GM10248 (cell line): ENCODE measurements around the gene GBP3.
A peak's percentile ranks its signal among the peaks of the same experiment; 100 is the strongest.
"Not testable (repeated sequence)": the region's sequence is repeated elsewhere in the genome, so short reads cannot be mapped to it uniquely, and the experiment has no call there.

Source experiments
- CTCF ChIA-PET: fragments of 300-600 bp; sonication (Branson Sonifier 250); formaldehyde crosslinking; extraction: SDS; loops from one replicate; lab custom pipeline; 2021; ENCODE audit warnings: antibody characterized with exemption; lab: Yijun Ruan, JAX
- POLR2A ChIA-PET: fragments of 350-650 bp; sonication (Branson Sonifier 250); formaldehyde crosslinking; extraction: SDS; loops from one replicate; lab custom pipeline; 2020; ENCODE audit warnings: antibody characterized with exemption; lab: Yijun Ruan, JAX
- DNase-seq: peaks from one replicate; pipeline ENCODE4 v3.0.0; 2012; ENCODE audit errors: extremely low spot score
- CTCF ChIP-seq: IDR thresholded peaks from 2 replicates; pipeline ENCODE4 v1.5.1; 2012; ENCODE audit warnings: mild to moderate bottlenecking, low read depth; ENCODE audit errors: extremely low read depth, missing control alignments, control extremely low read depth

The GBP3 gene

GRCh38 chr1:88990426-88990825 lies 32.2 kb downstream of the GBP3 start:
- TF ChIP-seq CTCF = no peak
- CTCF ChIA-PET = interaction anchor here (1.4 to 3.8 kb wide), 3 partner anchors 9 to 368 kb away, joined by 3 to 19 read pairs (median 5); no protein-coding TSS in a partner anchor
- no peak for DNase-seq
- POLR2A ChIA-PET = no interaction called here

- DNase-seq = no peak
- no peak for TF ChIP-seq CTCF
- CTCF ChIA-PET = interaction anchor here (1.8 to 6.4 kb wide), 2 partner anchors 13 to 470 kb away, joined by 6 to 67 read pairs; no protein-coding TSS in a partner anchor
- POLR2A ChIA-PET = no interaction called here
Measured at GRCh38 chr1:88985692-88986091, 37.0 kb downstream of the GBP3 start.

- POLR2A ChIA-PET = no interaction called here
- DNase-seq = no peak
- CTCF ChIA-PET = interaction anchor here (1.3 to 6.4 kb wide), 4 partner anchors 12 to 471 kb away, joined by 3 to 67 read pairs (median 8); partner anchors contain the start of gene GBP1
- no peak for TF ChIP-seq CTCF
Measured at GRCh38 chr1:88985032-88985431, 37.6 kb downstream of the GBP3 start.

GRCh38 chr1:88984569-88984968 lies 38.1 kb downstream of the GBP3 start:
- DNase-seq = no peak
- ChIA-PET CTCF (interaction anchor here (0.9 to 6.4 kb wide), 9 partner anchors 12 to 1002 kb away, joined by 3 to 67 read pairs (median 4); partner anchors contain the start of gene GBP1), POLR2A (no interaction called here)
- no peak for TF ChIP-seq CTCF

- ChIA-PET CTCF (interaction anchor here (0.9 to 6.4 kb wide), 10 partner anchors 11 to 1003 kb away, joined by 3 to 67 read pairs (median 4); partner anchors contain the start of gene GBP1), POLR2A (no interaction called here)
- DNase-seq = peak; percentile 31
- peak; percentile 12 for TF ChIP-seq CTCF
Measured at GRCh38 chr1:88983791-88984559, 38.7 kb downstream of the GBP3 start.

- ChIA-PET CTCF (interaction anchor here (1.8 to 6.4 kb wide), 2 partner anchors 8 to 9 kb away, joined by 5 to 67 read pairs; no protein-coding TSS in a partner anchor), POLR2A (no interaction called here)
- no peak for TF ChIP-seq CTCF
- no peak for DNase-seq
Measured at GRCh38 chr1:88982055-88982454, 40.6 kb downstream of the GBP3 start.

- CTCF ChIA-PET = interaction anchor here (1.8 to 6.4 kb wide), 2 partner anchors 9 kb away, joined by 5 to 67 read pairs; no protein-coding TSS in a partner anchor
- POLR2A ChIA-PET = not testable (repeated sequence)
Measured at GRCh38 chr1:88981506-88981905, 41.2 kb downstream of the GBP3 start.

More at GRCh38 chr1:88981506-88981905, 41.2 kb downstream of the GBP3 start:
- DNase-seq = not testable (repeated sequence)
